ENCODE measurements around the gene PTPRN2. TPM values are rescaled to one million over a fixed set of nuclear protein-coding genes. Genes with fewer than 3 reads are reported as not detected.

The PTPRN2 gene
- total and polyA plus RNA-seq, 2 experiments from 2014 or later: 0.28 TPM; not detected in 1

DNA sequence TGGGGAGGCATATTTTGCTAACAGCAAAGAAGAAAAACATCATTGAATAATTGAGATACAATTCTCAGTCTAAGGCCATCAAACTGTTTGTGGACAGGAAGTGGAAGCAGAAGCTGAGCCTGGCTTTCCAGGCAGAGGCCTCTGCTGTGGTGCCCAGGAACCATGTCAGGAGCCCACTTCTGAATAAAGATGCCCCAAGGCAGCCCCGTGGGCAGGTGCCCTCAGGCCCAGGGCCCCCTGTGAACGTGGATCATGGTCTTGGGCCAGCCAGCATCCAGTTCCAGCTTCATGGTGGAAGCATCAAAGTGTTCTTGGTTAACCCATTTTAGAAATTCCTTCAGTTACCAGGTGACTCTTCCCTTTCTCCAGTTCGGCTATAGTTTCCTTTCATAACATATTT, 346.8 kb downstream of the PTPRN2 start:
- Histone ChIP-seq H3K9me3 (ENCODE audit: low read depth) (no peaks in the 10 kb centered on the region), H3K4me3 (no peak overlapping the region), H3K4me1 (ENCODE audit: low read depth) (no peaks in the 10 kb centered on the region), H3K27ac (no peak overlapping the region), H3K36me3 (no peaks in the 10 kb centered on the region), H3K27me3 (no peaks in the 10 kb centered on the region)
- TF ChIP-seq, protein P1, sequence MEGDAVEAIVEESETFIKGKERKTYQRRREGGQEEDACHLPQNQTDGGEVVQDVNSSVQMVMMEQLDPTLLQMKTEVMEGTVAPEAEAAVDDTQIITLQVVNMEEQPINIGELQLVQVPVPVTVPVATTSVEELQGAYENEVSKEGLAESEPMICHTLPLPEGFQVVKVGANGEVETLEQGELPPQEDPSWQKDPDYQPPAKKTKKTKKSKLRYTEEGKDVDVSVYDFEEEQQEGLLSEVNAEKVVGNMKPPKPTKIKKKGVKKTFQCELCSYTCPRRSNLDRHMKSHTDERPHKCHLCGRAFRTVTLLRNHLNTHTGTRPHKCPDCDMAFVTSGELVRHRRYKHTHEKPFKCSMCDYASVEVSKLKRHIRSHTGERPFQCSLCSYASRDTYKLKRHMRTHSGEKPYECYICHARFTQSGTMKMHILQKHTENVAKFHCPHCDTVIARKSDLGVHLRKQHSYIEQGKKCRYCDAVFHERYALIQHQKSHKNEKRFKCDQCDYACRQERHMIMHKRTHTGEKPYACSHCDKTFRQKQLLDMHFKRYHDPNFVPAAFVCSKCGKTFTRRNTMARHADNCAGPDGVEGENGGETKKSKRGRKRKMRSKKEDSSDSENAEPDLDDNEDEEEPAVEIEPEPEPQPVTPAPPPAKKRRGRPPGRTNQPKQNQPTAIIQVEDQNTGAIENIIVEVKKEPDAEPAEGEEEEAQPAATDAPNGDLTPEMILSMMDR (IDR thresholded peaks at IDR 0.05; ENCODE audit: low read depth, low read length): no peak
- no peak for DNase-seq (ENCODE audit: low read depth in 1 of 2, low spot score in 1 of 2)

DNA sequence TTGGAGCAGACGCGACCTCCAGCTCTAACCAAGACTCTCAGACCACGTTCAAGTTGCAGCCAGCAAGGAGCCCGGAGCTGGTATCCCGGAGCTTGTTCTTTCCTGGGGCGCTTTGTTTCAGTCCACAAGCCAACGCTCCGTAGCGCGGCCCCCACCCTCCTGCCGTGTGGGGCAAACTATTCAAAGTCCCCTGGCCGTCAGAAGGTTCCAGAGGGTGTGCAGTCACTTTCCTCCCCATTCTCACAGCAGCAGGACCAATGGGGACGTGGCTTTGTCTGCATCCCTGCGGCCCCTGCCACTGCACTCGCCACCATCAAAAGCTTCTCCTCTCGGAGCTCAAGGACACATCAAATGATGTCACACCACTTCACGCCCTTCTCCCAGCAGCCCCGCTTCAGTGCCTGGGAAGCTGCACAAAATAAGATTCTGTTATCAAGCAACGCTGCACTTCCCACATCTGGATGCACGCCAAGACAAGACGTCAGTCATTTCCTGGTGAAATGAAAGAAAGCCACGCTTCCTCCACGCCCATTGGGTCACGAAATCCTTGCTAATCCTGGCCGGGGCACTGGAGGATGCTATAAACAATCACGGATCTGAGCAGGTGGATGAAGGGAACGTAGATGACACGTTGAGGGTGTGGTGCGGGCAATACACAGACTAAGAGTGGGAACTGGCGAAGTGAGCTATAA, 348.2 kb downstream of the PTPRN2 start:
- Histone ChIP-seq H3K4me1 (ENCODE audit: low read depth) (no peaks in the 10 kb centered on the region), H3K9me3 (ENCODE audit: low read depth) (no peaks in the 10 kb centered on the region), H3K27me3 (no peaks in the 10 kb centered on the region), H3K27ac (no peak overlapping the region), H3K4me3 (no peak overlapping the region), H3K36me3 (no peaks in the 10 kb centered on the region)
- no peak for DNase-seq (ENCODE audit: low read depth in 1 of 2, low spot score in 1 of 2)
- TF ChIP-seq, protein P1 (IDR thresholded peaks at IDR 0.05; ENCODE audit: low read depth, low read length): no peak

DNA sequence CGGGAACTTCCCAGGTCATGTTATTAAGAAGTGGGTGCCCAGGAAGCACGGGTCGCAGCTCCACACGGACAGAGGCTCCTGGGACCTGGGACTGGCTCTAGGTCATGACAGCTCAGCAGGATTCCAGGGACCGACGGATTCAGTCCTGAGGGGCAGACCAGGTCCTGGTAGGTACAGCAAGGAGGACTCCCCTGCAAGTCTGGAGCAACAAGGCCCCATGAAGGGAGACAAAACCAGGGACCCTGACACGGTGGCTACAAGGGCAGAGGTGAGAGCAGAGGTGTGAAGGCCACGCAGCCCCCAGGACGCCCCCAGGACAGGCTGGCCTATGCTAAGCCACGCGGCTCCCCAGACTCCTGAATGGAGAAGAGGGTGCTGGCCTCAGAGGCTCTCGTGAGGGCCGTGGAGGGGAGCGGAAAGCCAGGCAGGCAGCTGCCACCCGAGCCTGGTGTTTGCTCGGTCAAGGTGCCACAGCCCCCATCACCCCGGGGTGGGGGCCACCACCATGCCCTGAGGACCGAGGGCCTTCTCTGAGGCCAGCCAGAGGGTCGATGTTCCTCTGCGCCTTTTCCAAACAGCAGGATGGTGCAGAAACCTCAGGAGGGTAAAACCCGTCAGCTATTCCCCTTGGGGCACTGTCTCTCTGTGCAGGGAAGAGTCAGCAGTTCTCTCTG, 348.9 kb downstream of the PTPRN2 start:
- TF ChIP-seq, protein P1 (IDR thresholded peaks at IDR 0.05; ENCODE audit: low read depth, low read length): no peak
- Histone ChIP-seq H3K36me3 (no peaks in the 10 kb centered on the region), H3K4me1 (ENCODE audit: low read depth) (no peaks in the 10 kb centered on the region), H3K27ac (no peak overlapping the region), H3K4me3 (no peak overlapping the region), H3K27me3 (no peaks in the 10 kb centered on the region), H3K9me3 (ENCODE audit: low read depth) (no peaks in the 10 kb centered on the region)
- DNase-seq (ENCODE audit: low read depth in 1 of 2, low spot score in 1 of 2): no peak

DNA sequence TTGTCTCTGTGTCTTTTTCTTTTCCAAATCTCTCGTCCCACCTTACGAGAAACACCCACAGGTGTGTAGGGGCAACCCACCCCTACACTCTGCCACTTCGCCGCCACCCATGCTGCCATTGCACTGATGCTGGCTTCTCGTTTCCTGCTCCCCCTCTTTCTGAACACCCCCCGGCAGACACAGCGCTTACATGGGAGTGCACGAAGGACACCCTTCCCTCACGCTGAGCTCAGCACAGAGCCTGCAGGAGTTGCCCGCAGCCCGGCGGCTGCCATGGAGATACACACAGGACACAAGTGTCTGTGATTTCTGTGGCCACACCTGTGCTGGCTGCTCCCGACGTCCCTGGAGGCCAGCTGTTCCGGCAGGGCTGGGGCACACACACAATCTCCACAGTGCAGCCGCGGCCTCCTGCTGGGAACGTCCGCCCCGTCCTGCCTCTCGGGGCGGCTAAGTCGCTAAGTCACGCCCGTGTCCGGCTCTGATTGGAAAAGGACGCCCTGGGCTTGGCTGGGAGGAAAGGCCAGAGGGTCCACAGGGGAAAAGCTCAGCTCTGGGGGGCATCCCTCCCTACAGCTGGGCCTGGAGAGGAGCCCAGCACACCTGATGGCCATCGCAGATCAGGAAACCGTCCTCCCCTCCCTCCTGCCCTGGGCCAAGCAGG, 349.8 kb downstream of the PTPRN2 start:
- no peaks in the 10 kb centered on the region for H3K9me3 ChIP-seq (ENCODE audit: low read depth)
- no peak for DNase-seq (ENCODE audit: low read depth in 1 of 2, low spot score in 1 of 2)

DNA sequence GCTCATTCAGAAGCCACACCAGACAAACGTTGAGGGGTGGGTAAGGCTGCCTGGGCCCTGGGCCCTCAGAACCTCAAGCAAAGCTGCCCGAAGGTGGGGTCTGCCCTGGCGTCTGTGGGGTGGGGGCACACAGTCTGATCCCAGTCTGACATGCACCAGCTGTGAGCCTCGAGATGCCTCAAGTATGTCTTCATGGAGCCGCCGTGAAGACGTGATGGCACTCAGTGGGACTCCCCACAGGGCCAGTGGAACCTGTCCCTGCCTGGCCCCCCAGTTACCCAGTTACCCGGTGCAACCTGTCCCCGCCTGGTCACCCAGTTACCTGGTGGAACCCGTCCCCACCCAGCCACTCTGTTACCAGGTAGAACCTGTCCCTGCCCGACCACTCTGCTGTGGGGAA, 351.2 kb downstream of the PTPRN2 start:
- Histone ChIP-seq H3K27ac (no peak overlapping the region), H3K27me3 (no peaks in the 10 kb centered on the region), H3K4me1 (ENCODE audit: low read depth) (no peaks in the 10 kb centered on the region), H3K9me3 (ENCODE audit: low read depth) (no peaks in the 10 kb centered on the region), H3K36me3 (no peaks in the 10 kb centered on the region), H3K4me3 (no peak overlapping the region)
- no peak for DNase-seq (ENCODE audit: low read depth in 1 of 2, low spot score in 1 of 2)
- TF ChIP-seq, protein P1 (IDR thresholded peaks at IDR 0.05; ENCODE audit: low read depth, low read length): no peak

More for the DNA sequence above, 349.8 kb downstream of the PTPRN2 start:
- TF ChIP-seq, protein P1 (IDR thresholded peaks at IDR 0.05; ENCODE audit: low read depth, low read length): no peak
- Histone ChIP-seq H3K4me3 (no peak overlapping the region), H3K27me3 (no peaks in the 10 kb centered on the region), H3K27ac (no peak overlapping the region), H3K4me1 (ENCODE audit: low read depth) (no peaks in the 10 kb centered on the region), H3K36me3 (no peaks in the 10 kb centered on the region)

Data from cardiac muscle cell (in vitro differentiated cells and primary cell).